Measurements from ENCODE around the gene POMGNT1.

DNA sequence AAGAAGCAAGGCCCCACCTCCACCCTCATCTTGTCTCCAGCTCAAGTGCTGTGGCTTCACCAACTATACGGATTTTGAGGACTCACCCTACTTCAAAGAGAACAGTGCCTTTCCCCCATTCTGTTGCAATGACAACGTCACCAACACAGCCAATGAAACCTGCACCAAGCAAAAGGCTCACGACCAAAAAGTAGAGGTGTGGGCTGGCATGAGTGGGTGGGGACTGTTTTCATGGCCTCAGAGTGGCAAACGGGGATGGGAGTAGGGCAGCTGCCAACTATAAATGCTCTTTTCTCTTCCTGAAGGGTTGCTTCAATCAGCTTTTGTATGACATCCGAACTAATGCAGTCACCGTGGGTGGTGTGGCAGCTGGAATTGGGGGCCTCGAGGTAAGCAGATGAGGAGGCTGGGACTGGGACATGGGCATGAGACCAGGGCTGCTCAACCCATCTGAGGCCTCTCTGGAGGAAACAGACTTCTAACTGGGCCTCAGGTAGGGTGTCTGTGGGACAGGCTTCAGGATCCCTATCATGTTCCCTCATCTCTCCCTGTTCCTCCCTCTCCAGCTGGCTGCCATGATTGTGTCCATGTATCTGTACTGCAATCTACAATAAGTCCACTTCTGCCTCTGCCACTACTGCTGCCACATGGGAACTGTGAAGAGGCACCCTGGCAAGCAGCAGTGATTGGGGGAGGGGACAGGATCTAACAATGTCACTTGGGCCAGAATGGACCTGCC is 13.1 kb downstream of the POMGNT1 start:
- TF ChIP-seq, protein P1, sequence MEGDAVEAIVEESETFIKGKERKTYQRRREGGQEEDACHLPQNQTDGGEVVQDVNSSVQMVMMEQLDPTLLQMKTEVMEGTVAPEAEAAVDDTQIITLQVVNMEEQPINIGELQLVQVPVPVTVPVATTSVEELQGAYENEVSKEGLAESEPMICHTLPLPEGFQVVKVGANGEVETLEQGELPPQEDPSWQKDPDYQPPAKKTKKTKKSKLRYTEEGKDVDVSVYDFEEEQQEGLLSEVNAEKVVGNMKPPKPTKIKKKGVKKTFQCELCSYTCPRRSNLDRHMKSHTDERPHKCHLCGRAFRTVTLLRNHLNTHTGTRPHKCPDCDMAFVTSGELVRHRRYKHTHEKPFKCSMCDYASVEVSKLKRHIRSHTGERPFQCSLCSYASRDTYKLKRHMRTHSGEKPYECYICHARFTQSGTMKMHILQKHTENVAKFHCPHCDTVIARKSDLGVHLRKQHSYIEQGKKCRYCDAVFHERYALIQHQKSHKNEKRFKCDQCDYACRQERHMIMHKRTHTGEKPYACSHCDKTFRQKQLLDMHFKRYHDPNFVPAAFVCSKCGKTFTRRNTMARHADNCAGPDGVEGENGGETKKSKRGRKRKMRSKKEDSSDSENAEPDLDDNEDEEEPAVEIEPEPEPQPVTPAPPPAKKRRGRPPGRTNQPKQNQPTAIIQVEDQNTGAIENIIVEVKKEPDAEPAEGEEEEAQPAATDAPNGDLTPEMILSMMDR (IDR thresholded peaks at IDR 0.05) = no peak
- TF ChIP-seq ZFX (IDR thresholded peaks at IDR 0.05; ENCODE audit: borderline replicate concordance) = no peak

All from 22Rv1 (cell line).